ENCODE measurements around the gene PIP5K1C.
"Not testable (repeated sequence)": the region's sequence is repeated elsewhere in the genome, so short reads cannot be mapped to it uniquely, and the experiment has no call there.

PIP5K1C gene

DNA sequence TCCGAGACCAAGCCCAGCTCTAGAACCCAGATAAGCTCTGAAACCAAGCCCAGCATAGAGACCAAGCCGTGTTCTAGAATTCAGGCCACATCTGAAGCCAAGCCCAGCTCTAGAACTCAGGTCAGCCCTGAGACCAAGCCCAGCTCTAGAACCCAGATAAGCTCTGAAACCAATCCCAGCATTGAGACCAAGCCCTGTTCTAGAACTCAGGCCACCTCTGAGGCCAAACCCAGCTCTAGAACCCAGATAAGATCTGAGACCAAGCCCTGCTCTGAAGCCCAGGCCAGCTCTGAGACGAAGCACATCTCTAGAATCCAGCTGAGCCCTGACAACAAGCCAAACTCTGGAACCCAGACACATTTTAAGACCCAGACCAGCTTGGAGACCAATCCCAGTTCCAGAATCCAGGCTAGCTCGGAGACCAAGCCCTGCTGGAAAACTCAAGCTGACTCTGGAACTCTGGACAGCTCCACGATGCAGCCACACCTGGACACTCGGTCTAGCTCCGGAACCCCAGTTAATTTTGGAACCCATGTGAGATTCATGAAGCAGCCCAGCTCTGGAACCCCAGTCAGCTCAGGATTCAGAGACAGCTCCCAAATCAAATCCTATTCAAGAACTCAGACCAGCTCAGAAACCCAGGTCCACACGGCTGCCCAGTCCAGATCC lies 109.1 kb downstream of the PIP5K1C start:
- H3K27ac ChIP-seq = peak overlapping the region in 1 of 2 donors; percentile 81
- DNase-seq (ENCODE audit: low spot score) = no peak
- no peak overlapping the region for H3K4me3 ChIP-seq
- TF ChIP-seq CTCF (IDR thresholded peaks at IDR 0.05) = no peak

GRCh38 chr19:3589949-3590348 lies 110.3 kb downstream of the PIP5K1C start:
- Histone ChIP-seq H3K27ac (no peak overlapping the region), H3K4me3 (no peak overlapping the region)
- DNase-seq (ENCODE audit: low spot score) = no peak
- no peak for TF ChIP-seq CTCF (IDR thresholded peaks at IDR 0.05)

GRCh38 chr19:3589439-3589838 lies 110.8 kb downstream of the PIP5K1C start:
- H3K27ac ChIP-seq = no peak overlapping the region
- DNase-seq (ENCODE audit: low spot score) = no peak
- TF ChIP-seq CTCF (IDR thresholded peaks at IDR 0.05) = no peak
- H3K4me3 ChIP-seq = no peak overlapping the region

DNA sequence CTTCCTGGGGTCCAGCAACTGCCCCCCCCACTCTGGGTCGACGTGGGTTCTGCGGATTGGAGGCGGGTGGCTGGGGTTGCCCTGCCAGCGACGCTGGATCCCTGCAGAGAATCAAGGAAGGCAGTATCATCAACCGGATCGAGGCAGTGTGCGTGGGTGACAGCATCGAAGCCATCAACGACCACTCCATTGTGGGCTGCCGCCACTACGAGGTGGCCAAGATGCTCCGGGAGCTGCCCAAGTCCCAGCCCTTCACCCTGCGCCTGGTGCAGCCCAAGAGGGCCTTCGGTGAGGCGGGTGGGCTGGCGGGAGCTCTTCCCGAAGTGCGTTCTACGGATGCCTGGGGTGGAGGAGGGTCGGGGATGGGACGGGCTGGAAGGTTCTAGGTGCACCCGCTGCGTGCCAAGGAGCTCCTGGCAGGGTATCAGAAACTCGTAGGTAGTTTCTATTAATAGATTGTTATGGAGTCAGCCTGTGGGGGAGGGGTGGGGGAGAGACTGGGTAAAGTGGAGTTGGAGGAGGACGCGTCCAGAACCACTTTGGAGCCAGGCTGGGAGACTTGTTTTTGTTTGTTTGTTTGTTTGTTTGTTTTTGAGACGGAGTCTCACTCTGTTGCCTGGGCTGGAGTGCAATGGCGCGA lies 113.4 kb downstream of the PIP5K1C start:
- no peak overlapping the region for H3K4me3 ChIP-seq
- peak overlapping the region in 1 of 2 donors; percentile 50 for H3K27ac ChIP-seq
- no peak for TF ChIP-seq CTCF (IDR thresholded peaks at IDR 0.05)
- DNase-seq (ENCODE audit: low spot score) = no peak

DNA sequence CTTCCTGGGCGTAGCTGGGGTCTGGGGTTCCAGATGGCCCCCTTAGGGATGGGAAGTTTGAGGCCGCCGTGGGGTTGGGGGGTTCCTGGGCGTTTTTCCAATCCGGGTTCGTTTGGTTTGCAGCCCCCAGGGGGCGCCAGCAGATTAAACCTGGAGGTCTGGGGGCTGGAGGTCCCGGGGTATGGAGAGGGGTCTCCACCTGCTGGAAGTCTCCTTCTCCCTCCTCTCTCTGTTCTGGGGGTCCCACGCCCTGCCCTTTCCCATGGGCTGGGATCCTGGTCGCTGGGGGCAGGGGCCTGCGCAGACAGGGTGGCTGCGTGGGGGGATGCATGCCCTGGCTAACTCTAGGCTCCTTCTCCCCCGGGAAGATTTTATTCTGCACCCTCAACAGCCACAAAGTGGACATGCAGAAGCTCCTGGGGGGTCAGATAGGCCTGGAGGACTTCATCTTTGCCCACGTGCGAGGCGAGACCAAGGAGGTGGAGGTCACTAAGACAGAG lies 114.1 kb downstream of the PIP5K1C start:
- Histone ChIP-seq H3K27ac (peak overlapping the region in 1 of 2 donors; percentile 50), H3K4me3 (peak overlapping the region; percentile 62)
- no peak for DNase-seq (ENCODE audit: low spot score)
- peak; percentile 59 for TF ChIP-seq CTCF (IDR thresholded peaks at IDR 0.05)

DNA sequence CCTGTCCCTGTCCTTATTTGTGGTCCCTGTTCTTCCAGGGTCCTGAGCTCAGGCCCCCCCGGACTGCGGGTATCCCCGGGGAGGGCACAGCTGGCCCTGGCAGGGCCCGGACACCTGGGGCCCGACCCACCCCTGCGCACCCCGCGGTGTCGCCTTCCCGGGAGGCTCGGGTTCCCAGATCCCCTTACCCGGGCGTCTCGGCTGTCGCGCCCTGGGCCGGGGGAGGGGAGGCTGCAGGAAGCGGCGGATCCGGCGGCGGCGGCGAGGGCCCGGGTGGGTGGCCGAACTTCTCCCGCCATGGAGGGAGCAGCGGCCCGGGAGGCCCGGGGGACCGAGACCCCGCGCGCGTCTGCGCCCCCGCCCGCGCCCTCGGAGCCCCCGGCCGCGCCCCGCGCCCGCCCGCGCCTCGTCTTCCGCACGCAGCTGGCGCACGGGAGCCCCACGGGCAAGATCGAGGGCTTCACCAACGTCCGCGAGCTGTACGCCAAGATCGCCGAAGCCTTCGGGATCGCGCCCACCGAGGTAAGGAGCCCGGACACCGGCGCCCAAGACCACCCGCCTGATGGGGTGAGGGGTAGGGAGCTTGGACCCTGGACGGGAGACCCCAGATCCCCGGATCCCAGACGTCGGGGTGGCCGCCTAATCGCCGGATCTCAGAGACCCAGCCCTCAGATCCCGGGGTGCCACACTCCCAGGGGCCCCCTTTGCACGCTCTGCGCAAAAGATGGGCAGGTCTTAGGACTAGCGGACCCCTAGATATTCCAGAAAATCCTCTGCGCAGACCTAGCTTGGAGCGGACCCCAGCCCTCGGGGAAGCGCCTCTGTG lies 114.8 kb downstream of the PIP5K1C start, which contains the start of gene GIPC3:
Gene GIPC3 (plus strand): TSS at position 178 of the 826 bp plus-strand sequence. CDS start 120 bp downstream, at position 298.
- no peak for TF ChIP-seq CTCF (IDR thresholded peaks at IDR 0.05)
- Histone ChIP-seq H3K27ac (no peak within 1 kb of the TSS), H3K4me3 (peak within 1 kb of the TSS; percentile 62)
- DNase-seq (ENCODE audit: low spot score) = no peak

GRCh38 chr19:3584036-3584802 lies 116.0 kb downstream of the PIP5K1C start:
- not testable (repeated sequence) for H3K27ac ChIP-seq; DNase-seq (ENCODE audit: low spot score); H3K4me3 ChIP-seq

DNA sequence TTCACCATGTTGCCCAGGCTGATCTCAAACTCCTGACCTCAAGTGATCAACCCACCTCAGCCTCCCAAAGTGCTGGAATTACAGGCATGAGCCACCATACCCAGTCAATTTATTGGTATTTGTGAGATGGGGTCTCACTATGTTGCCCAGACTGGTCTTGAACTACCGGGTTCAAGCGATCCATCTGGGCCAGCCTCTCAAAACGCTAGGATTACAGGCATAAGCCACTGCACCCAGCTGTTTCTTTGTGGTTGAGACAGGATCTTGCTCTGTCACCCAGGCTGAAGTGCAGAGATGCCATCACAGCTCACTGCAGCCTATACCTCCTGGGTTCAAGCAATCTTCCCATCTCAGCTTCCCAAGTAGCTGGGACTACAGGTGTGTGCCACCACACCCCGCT lies 118.5 kb downstream of the PIP5K1C start:
- H3K27ac ChIP-seq; H3K4me3 ChIP-seq; DNase-seq (ENCODE audit: low spot score): not testable (repeated sequence)
